GM12801 (cell line): ENCODE measurements around the gene MCM3AP.

Source experiments
- TF ChIP-seq, protein P1 (sequence below): IDR thresholded peaks from one replicate; pipeline ENCODE4 v1.5.1; 2011; ENCODE audit warnings: control low read depth; ENCODE audit not compliant: insufficient read length; ENCODE audit errors: extremely low read depth

The MCM3AP gene

DNA sequence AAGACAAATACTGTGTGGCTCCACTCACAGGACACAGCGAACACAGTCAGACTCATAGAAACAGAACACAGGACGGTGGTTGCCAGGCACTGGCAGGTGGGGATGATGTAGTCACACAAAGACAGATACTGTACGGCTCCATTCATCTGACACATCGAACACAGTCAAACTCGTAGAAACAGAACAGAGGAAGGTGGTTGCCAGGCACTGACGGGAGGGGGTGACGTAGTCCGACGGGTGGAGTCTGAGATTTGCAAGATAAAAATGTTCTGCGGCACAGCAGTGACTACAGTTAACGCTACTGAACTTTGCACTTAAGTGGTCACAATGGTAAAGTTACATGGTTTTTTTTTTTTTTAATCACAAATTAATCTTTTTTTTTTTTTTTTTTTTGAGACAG, 19.5 kb upstream of the MCM3AP start:
- TF ChIP-seq, protein P1, sequence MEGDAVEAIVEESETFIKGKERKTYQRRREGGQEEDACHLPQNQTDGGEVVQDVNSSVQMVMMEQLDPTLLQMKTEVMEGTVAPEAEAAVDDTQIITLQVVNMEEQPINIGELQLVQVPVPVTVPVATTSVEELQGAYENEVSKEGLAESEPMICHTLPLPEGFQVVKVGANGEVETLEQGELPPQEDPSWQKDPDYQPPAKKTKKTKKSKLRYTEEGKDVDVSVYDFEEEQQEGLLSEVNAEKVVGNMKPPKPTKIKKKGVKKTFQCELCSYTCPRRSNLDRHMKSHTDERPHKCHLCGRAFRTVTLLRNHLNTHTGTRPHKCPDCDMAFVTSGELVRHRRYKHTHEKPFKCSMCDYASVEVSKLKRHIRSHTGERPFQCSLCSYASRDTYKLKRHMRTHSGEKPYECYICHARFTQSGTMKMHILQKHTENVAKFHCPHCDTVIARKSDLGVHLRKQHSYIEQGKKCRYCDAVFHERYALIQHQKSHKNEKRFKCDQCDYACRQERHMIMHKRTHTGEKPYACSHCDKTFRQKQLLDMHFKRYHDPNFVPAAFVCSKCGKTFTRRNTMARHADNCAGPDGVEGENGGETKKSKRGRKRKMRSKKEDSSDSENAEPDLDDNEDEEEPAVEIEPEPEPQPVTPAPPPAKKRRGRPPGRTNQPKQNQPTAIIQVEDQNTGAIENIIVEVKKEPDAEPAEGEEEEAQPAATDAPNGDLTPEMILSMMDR = no peak

GRCh38 chr21:46304437-46304836, 19.0 kb upstream of the MCM3AP start:
- TF ChIP-seq, protein P1 = no peak

DNA sequence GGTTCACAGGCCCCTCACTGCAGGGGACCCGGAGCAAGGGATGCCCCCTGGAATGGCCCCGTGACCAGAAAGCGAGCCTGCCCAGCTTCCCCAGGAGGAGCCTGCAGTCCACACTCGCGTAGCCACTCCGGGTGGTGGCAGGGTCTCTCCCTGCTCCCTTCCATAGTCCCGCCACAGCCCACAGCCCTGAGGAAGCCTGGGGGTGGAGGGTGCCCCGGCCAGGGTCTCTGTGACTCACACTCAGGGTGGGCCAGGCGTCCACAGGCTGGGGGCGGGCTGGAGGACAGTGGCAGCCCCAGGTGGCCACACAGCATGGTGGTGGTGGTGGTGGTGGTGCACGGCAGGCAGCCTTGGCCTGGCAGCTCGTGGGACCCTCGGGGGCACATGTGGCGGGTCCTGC, 16.3 kb upstream of the MCM3AP start:
- TF ChIP-seq, protein P1 = no peak

GRCh38 chr21:46299167-46299566, 13.8 kb upstream of the MCM3AP start:
- TF ChIP-seq, protein P1 = no peak

DNA sequence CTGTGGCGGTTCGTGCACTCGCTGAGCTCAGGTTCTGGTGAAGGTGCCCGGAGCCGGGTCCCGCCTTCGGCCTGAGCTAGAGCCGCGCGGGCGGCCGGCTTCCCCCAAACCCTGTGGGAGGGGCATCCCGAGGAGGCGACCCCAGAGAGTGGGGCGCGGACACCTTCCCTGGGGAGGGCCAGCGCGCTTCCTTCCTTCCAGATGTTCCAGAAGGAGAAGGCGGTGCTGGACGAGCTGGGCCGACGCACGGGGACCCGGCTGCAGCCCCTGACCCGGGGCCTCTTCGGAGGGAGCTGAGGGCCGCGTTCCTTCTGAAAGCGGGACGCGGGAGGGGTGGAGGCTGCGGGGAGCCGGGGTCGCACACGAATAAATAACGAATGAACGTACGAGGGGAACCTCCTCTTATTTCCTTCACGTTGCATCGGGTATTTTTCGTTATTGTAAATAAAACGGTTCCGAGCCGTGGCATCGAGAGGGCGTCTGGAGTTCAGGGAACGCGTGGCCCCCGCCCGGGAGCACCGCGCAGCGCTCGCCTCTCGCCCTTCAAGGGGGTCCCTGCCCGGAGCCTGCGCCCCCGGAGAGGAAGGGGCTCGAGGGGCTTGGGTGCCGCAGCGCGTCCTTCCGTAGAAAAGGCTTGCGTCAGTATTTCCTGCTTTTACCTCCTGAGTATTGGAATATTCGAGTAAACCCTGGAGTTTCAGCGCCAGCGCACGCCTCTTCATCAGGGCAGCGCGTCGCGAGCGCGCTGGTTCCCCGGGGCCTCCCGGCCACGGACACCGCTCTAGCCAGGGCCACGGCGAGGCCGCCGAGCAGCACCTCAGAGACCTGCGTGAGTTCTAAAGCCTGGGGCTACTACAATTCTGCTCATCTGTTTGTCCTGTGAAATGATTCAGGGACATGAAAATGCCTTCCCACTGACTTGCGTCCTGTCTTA, 12.2 kb upstream of the MCM3AP start:
- TF ChIP-seq, protein P1 = no peak

- TF ChIP-seq, protein P1 = no peak
These were observed 10.8 kb upstream of the MCM3AP start for GRCh38 chr21:46295996-46296752.

GRCh38 chr21:46295177-46295770, 9.9 kb upstream of the MCM3AP start:
- TF ChIP-seq, protein P1 = no peak
